CD4-positive, alpha-beta T cell (primary cell): ENCODE measurements around the gene AKAP8L. TPM values are rescaled to one million over a fixed set of nuclear protein-coding genes. Genes with fewer than 3 reads are reported as not detected.

Experiments
- ATAC-seq: fragments of 200-7000 bp; cut with Tn5 transposase; one replicate; pipeline ENCODE4 v1.10.0; 2022; ENCODE audit warnings: mild to moderate bottlenecking; ENCODE audit not compliant: poor library complexity
- CTCF ChIA-PET: fragments of 350-600 bp; sonication (Branson Sonifier 250); formaldehyde crosslinking; loops from one replicate; lab custom pipeline; 2021; ENCODE audit warnings: antibody characterized with exemption, inconsistent platforms; lab: Charles Lee
- POLR2A ChIA-PET: fragments of 350-600 bp; sonication (Branson Sonifier 250); formaldehyde crosslinking; loops from one replicate; lab custom pipeline; 2021; ENCODE audit warnings: antibody characterized with exemption, inconsistent platforms; lab: Charles Lee
- DNase-seq, 14 experiments: peaks; one replicate each; pipeline ENCODE4 v3.0.0-alpha.2; 2013 to 2020; ENCODE audit warnings: mixed read lengths in 2 of 14
- H3K27ac ChIP-seq, 2 donors: one replicate each; pipeline versions ENCODE4 v1.5.1 to v1.7.0; 2013; ENCODE audit warnings: low read length in 2 of 2, low read depth in 1 of 2, mild to moderate bottlenecking in 1 of 2
- H3K27me3 ChIP-seq, 2 experiments: 1 replicate in 1 of 2; 2 replicates in 1 of 2; pipeline versions ENCODE4 v1.6.1 to v1.7.0; 2013; ENCODE audit warnings: low read length in 2 of 2, control low read depth in 1 of 2, mild to moderate bottlenecking in 1 of 2, moderate library complexity in 1 of 2; ENCODE audit not compliant: insufficient read depth in 2 of 2, control insufficient read depth in 1 of 2
- H3K36me3 ChIP-seq: one replicate; pipeline ENCODE4 v1.6.1; 2013; ENCODE audit warnings: low read length, control low read depth; ENCODE audit not compliant: insufficient read depth
- H3K4me1 ChIP-seq: one replicate; pipeline ENCODE4 v1.6.1; 2013; ENCODE audit warnings: low read length, control low read depth; ENCODE audit not compliant: insufficient read depth
- H3K4me3 ChIP-seq: one replicate; pipeline ENCODE4 v1.5.1; 2013; ENCODE audit warnings: mild to moderate bottlenecking, low read length, moderate library complexity
- H3K9me3 ChIP-seq, 2 experiments: 1 replicate in 1 of 2; 2 replicates in 1 of 2; pipeline versions ENCODE4 v1.6.1 to v1.7.0; 2013; ENCODE audit warnings: low read length in 2 of 2, mild to moderate bottlenecking in 2 of 2, control low read depth in 1 of 2, moderate library complexity in 1 of 2; ENCODE audit not compliant: control insufficient read depth in 1 of 2, insufficient read depth in 1 of 2
- H3K27ac Mint-ChIP-seq: one replicate; pipeline ENCODE4 v1.8.0; 2020; ENCODE audit warnings: mixed read lengths
- H3K27me3 Mint-ChIP-seq: one replicate; pipeline ENCODE4 v1.8.0; 2021; ENCODE audit warnings: mixed read lengths
- H3K36me3 Mint-ChIP-seq: one replicate; pipeline ENCODE4 v1.8.0; 2021; ENCODE audit warnings: low read depth, mixed read lengths
- H3K4me1 Mint-ChIP-seq: one replicate; pipeline ENCODE4 v1.8.0; 2021; ENCODE audit warnings: low read depth, mixed read lengths
- H3K4me3 Mint-ChIP-seq: one replicate; pipeline ENCODE4 v1.8.0; 2020; ENCODE audit warnings: mild to moderate bottlenecking, mixed read lengths
- H3K9me3 Mint-ChIP-seq: one replicate; pipeline ENCODE4 v1.8.0; 2020; ENCODE audit warnings: mixed read lengths
- intact Hi-C, 2 experiments: fragments of 100-400 bp; cut with DNase I in 1 of 2; cut with micrococcal nuclease in 1 of 2; formaldehyde crosslinking; loops; one replicate each; pipeline versions ENCODE4 v1.15.1 to v1.9.0; 2023 to 2025; cut with DNase I, micrococcal nuclease
- total RNA-seq, 174 experiments: library from RNA in 2 of 174; stranded (reverse) in 2 of 174; gene quantifications; one replicate each; pipeline ENCODE4 v1.2.3 and lab custom pipeline; 2021 to 2026
- TF ChIP-seq, protein P1 (sequence below): fragments of 200-600 bp; IDR thresholded peaks from one replicate; pipeline ENCODE4 v1.8.0; 2022; ENCODE audit warnings: antibody characterized with exemption, mild to moderate bottlenecking

Gene AKAP8L
- total RNA-seq, 2 experiments from 2014 or later: 157 to 162 TPM

GRCh38 chr19:15394426-15394825 is 24.4 kb downstream of the AKAP8L start:
- TF ChIP-seq, protein P1, sequence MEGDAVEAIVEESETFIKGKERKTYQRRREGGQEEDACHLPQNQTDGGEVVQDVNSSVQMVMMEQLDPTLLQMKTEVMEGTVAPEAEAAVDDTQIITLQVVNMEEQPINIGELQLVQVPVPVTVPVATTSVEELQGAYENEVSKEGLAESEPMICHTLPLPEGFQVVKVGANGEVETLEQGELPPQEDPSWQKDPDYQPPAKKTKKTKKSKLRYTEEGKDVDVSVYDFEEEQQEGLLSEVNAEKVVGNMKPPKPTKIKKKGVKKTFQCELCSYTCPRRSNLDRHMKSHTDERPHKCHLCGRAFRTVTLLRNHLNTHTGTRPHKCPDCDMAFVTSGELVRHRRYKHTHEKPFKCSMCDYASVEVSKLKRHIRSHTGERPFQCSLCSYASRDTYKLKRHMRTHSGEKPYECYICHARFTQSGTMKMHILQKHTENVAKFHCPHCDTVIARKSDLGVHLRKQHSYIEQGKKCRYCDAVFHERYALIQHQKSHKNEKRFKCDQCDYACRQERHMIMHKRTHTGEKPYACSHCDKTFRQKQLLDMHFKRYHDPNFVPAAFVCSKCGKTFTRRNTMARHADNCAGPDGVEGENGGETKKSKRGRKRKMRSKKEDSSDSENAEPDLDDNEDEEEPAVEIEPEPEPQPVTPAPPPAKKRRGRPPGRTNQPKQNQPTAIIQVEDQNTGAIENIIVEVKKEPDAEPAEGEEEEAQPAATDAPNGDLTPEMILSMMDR: no peak
- Histone ChIP-seq H3K9me3 (no peaks in the 10 kb centered on the region), H3K36me3 (peaks cover 60% of the 10 kb centered on the region), H3K27me3 (no peaks in the 10 kb centered on the region), H3K4me3 (no peak overlapping the region), H3K4me1 (no peaks in the 10 kb centered on the region), H3K27ac (no peak overlapping the region)
- Mint-ChIP-seq H3K4me3 (no peak overlapping the region), H3K27me3 (no peaks in the 10 kb centered on the region), H3K27ac (no peak overlapping the region), H3K4me1 (peaks cover 5% of the 10 kb centered on the region), H3K9me3 (no peaks in the 10 kb centered on the region), H3K36me3 (peaks cover 71% of the 10 kb centered on the region)
- DNase-seq (no peak), ATAC-seq (no peak)
- ChIA-PET CTCF (interaction anchor here (0.6 kb wide), 1 partner anchor 14 kb away, joined by 4 read pairs; no protein-coding TSS in a partner anchor), POLR2A (interaction anchor here (0.6 kb wide), 1 partner anchor 16 kb away, joined by 3 read pairs; no protein-coding TSS in a partner anchor)
- intact Hi-C loops: no loop called here

DNA sequence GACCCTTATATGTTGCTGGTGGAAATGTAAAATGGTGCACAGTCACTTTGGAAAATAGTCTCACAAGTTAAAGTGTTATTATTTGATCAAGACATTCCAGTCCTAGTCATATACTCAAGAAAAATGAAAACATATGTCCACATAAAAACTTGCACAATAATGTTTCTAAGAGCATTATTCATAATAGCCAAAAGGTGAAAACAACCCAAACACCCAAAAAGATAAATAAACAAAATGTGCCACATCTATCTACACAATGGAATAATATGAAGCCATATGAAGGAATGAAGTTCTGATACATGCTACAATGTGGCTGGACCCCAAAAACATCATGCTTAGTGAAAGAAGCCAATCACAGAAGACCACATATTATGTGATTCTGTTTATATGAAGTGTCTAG is 24.8 kb downstream of the AKAP8L start:
- TF ChIP-seq, protein P1: no peak

GRCh38 chr19:15390814-15391213 is 28.0 kb downstream of the AKAP8L start:
- Histone ChIP-seq H3K4me1 (no peaks in the 10 kb centered on the region), H3K27me3 (no peaks in the 10 kb centered on the region), H3K27ac (no peak overlapping the region), H3K4me3 (no peak overlapping the region), H3K9me3 (no peaks in the 10 kb centered on the region), H3K36me3 (peaks cover 41% of the 10 kb centered on the region)
- no peak for ATAC-seq
- CTCF ChIA-PET: no interaction called here
- Mint-ChIP-seq H3K27ac (no peak overlapping the region), H3K36me3 (peaks cover 77% of the 10 kb centered on the region), H3K9me3 (no peaks in the 10 kb centered on the region), H3K4me1 (peaks cover 9% of the 10 kb centered on the region), H3K27me3 (no peaks in the 10 kb centered on the region), H3K4me3 (no peak overlapping the region)
- POLR2A ChIA-PET: no interaction called here
- intact Hi-C loops: no loop called here
- TF ChIP-seq, protein P1: no peak
- DNase-seq: no peak

More for the DNA sequence above, 24.8 kb downstream of the AKAP8L start:
- H3K4me1 Mint-ChIP-seq: peaks cover 9% of the 10 kb centered on the region
- no peak for DNase-seq
- no peak for ATAC-seq
- no peaks in the 10 kb centered on the region for H3K9me3 ChIP-seq
- H3K36me3 ChIP-seq: peaks cover 60% of the 10 kb centered on the region
- H3K27ac Mint-ChIP-seq: no peak overlapping the region
- no peaks in the 10 kb centered on the region for H3K4me1 ChIP-seq
- peaks cover 76% of the 10 kb centered on the region for H3K36me3 Mint-ChIP-seq
- no peak overlapping the region for H3K4me3 Mint-ChIP-seq
- intact Hi-C loops: no loop called here
- no peak overlapping the region for H3K27ac ChIP-seq
- CTCF ChIA-PET: interaction anchor here (0.6 kb wide), 1 partner anchor 14 kb away, joined by 4 read pairs; no protein-coding TSS in a partner anchor
- POLR2A ChIA-PET: no interaction called here
- no peaks in the 10 kb centered on the region for H3K27me3 Mint-ChIP-seq
- H3K27me3 ChIP-seq: no peaks in the 10 kb centered on the region
- H3K9me3 Mint-ChIP-seq: no peaks in the 10 kb centered on the region
- H3K4me3 ChIP-seq: no peak overlapping the region
